ENCODE results near the gene KIF26B.
"Not testable (repeated sequence)": the region's sequence is repeated elsewhere in the genome, so short reads cannot be mapped to it uniquely, and the experiment has no call there.

Gene KIF26B

GRCh38 chr1:245330951-245331350 is 176.2 kb downstream of the KIF26B start:
- no peak for DNase-seq

GRCh38 chr1:245332085-245332484 is 177.3 kb downstream of the KIF26B start:
- DNase-seq = no peak

- no peak for DNase-seq
Measured at GRCh38 chr1:245332513-245332912, 177.7 kb downstream of the KIF26B start.

- no peak for DNase-seq
Measured at GRCh38 chr1:245334235-245334634, 179.4 kb downstream of the KIF26B start.

GRCh38 chr1:245334827-245335490 is 180.2 kb downstream of the KIF26B start:
- DNase-seq = no peak

- DNase-seq = not testable (repeated sequence)
Measured at GRCh38 chr1:245335684-245336083, 180.9 kb downstream of the KIF26B start.

GRCh38 chr1:245336149-245336983 is 181.6 kb downstream of the KIF26B start:
- no peak for DNase-seq

- not testable (repeated sequence) for DNase-seq
Measured at GRCh38 chr1:245336984-245337355, 182.2 kb downstream of the KIF26B start.

GRCh38 chr1:245337829-245338484 is 183.2 kb downstream of the KIF26B start:
- no peak for DNase-seq

- DNase-seq = no peak
Measured at GRCh38 chr1:245338485-245338877, 183.7 kb downstream of the KIF26B start.

- DNase-seq = no peak
Measured at GRCh38 chr1:245341743-245342142, 187.0 kb downstream of the KIF26B start.

GRCh38 chr1:245345191-245345884 is 190.6 kb downstream of the KIF26B start:
- no peak for DNase-seq

GRCh38 chr1:245348626-245349025 is 193.8 kb downstream of the KIF26B start:
- no peak for DNase-seq

- no peak for DNase-seq
Measured at GRCh38 chr1:245353411-245353810, 198.6 kb downstream of the KIF26B start.

- no peak for DNase-seq
Measured at GRCh38 chr1:245353915-245354775, 199.4 kb downstream of the KIF26B start.

GRCh38 chr1:245355851-245356630 is 201.3 kb downstream of the KIF26B start:
- not testable (repeated sequence) for DNase-seq

GRCh38 chr1:245356891-245357585 is 202.3 kb downstream of the KIF26B start:
- DNase-seq = no peak

- DNase-seq = not testable (repeated sequence)
Measured at GRCh38 chr1:245359101-245359680, 204.4 kb downstream of the KIF26B start.

GRCh38 chr1:245361065-245361464 is 206.3 kb downstream of the KIF26B start:
- no peak for DNase-seq

- no peak for DNase-seq
Measured at GRCh38 chr1:245361951-245362350, 207.2 kb downstream of the KIF26B start.
